Smooth muscle cell (in vitro differentiated cells): ENCODE measurements around the gene TBC1D22A. TPM values are rescaled to one million over a fixed set of nuclear protein-coding genes. Genes with fewer than 3 reads are reported as not detected.

Source experiments
- DNase-seq: peaks from one replicate; lab custom pipeline; 2025; ENCODE audit not compliant: unreplicated experiment; lab: John Stamatoyannopoulos, UW
- H2AFZ ChIP-seq: fragments of 200-600 bp; sonication (generic); 2 replicates; pipeline ENCODE4 v1.6.0; 2016; ENCODE audit warnings: antibody characterized with exemption, low read depth, mild to moderate bottlenecking
- H3F3A ChIP-seq: fragments of 200-600 bp; sonication (generic); 2 replicates; pipeline ENCODE4 v1.6.0; 2017; ENCODE audit warnings: antibody characterized with exemption, low read depth
- H3K27ac ChIP-seq: fragments of 200-600 bp; sonication (generic); 2 replicates; pipeline ENCODE4 v1.5.1; 2016; ENCODE audit warnings: low read depth, mild to moderate bottlenecking
- H3K27me3 ChIP-seq: fragments of 200-600 bp; sonication (generic); 2 replicates; pipeline ENCODE4 v1.6.1; 2016; ENCODE audit warnings: low read depth, mild to moderate bottlenecking
- H3K36me3 ChIP-seq: fragments of 200-600 bp; sonication (generic); 2 replicates; pipeline ENCODE4 v1.5.1; 2016; ENCODE audit warnings: low read depth
- H3K4me1 ChIP-seq: fragments of 200-600 bp; sonication (generic); 2 replicates; pipeline ENCODE4 v1.5.1; 2016; ENCODE audit warnings: low read depth
- H3K4me2 ChIP-seq: fragments of 200-600 bp; sonication (generic); 2 replicates; pipeline ENCODE4 v1.6.0; 2016; ENCODE audit warnings: mild to moderate bottlenecking
- H3K4me3 ChIP-seq: fragments of 200-600 bp; sonication (generic); 2 replicates; pipeline ENCODE4 v1.5.1; 2016; ENCODE audit warnings: mild to moderate bottlenecking
- H3K79me2 ChIP-seq: fragments of 200-600 bp; sonication (generic); 2 replicates; pipeline ENCODE4 v1.6.0; 2016; ENCODE audit warnings: low read depth, mild to moderate bottlenecking
- H3K9ac ChIP-seq: fragments of 200-600 bp; sonication (generic); 2 replicates; pipeline ENCODE4 v1.6.0; 2016; ENCODE audit warnings: low read depth
- H3K9me3 ChIP-seq: fragments of 200-600 bp; sonication (generic); replicated peaks from 2 replicates; pipeline ENCODE4 v1.5.1; 2016; ENCODE audit warnings: low read depth
- H4K20me1 ChIP-seq: fragments of 200-600 bp; sonication (generic); 2 replicates; pipeline ENCODE4 v1.6.0; 2016; ENCODE audit warnings: low read depth
- WGBS: methylation state at CpG from one replicate; pipeline ENCODE4 v1.1.7; 2016; ENCODE audit warnings: low lambda C conversion rate; 5-methylcytosine and 5-hydroxymethylcytosine counted together
- polyA plus RNA-seq: library from polyadenylated mRNA; unstranded; fragments of >200 nt; fragmentation: Nextera tagmentation; extraction: Ambion mirVana; gene quantifications from 2 replicates; pipeline ENCODE4 v1.2.1, GENCODE V29; 2016
- total RNA-seq: library from RNA; depleted of rRNA; stranded (reverse); fragments of >200 nt; gene quantifications from 2 replicates; pipeline ENCODE4 v1.2.3, GENCODE V29; 2014
- TF ChIP-seq, protein P1 (sequence below): fragments of 200-600 bp; sonication (generic); IDR thresholded peaks from 2 replicates; pipeline ENCODE4 v1.5.1; 2017; ENCODE audit warnings: borderline replicate concordance, mild to moderate bottlenecking, antibody characterized with exemption; ENCODE audit not compliant: insufficient read depth, poor library complexity, severe bottlenecking

TBC1D22A gene
- total and polyA plus RNA-seq, 2 experiments from 2014 or later: 12.5 to 14.4 TPM

DNA sequence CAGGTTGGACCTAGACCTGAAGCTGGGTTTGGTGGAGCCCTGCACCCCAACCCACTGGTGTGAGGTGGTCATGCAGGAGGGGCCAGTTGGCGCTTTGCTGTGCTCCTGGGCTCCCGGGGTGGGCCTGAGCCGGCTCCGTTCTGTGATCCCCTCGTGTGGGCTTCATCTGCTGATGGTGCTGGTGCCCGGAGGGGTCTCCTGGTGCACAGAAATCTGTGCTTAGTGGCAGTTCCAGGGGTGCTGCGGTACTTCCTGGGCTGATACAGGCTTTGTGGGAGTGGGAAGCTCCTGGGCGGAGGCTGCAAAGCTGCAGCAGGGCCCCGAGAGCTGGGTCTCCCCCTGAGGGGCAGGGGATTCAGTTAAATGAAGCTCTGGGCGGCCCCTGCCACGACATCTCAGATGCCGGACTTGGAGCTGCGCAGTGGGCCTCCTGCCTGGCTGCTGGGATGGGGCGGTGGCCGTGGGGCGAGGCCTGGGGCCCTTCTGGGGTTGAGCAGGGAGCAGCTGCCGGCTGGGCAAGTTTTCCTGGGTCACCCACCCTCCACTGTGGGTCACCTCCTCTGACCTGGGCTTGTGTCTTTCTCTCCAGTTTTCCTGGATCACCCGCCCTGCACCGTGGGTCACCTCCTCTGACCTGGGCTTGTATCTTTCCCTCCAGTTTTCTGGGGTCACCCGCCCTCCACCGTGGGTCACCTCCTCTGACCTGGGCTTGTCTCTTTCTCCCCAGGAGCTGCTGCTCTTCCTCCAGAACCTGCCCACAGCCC is 410.5 kb downstream of the TBC1D22A start:
- Histone ChIP-seq H3F3A (no peaks in the 10 kb centered on the region), H3K4me2 (no peak overlapping the region), H3K4me1 (no peaks in the 10 kb centered on the region), H3K27ac (no peak overlapping the region), H3K27me3 (no peaks in the 10 kb centered on the region), H3K36me3 (no peaks in the 10 kb centered on the region), H3K9ac (no peak overlapping the region), H4K20me1 (no peaks in the 10 kb centered on the region), H3K4me3 (no peak overlapping the region), H3K9me3 (no peaks in the 10 kb centered on the region), H3K79me2 (no peaks in the 10 kb centered on the region), H2AFZ (no peak overlapping the region)
- WGBS: 98% methylated on average over 20 of the region's 21 CpGs
- no peak for DNase-seq
- TF ChIP-seq, protein P1, sequence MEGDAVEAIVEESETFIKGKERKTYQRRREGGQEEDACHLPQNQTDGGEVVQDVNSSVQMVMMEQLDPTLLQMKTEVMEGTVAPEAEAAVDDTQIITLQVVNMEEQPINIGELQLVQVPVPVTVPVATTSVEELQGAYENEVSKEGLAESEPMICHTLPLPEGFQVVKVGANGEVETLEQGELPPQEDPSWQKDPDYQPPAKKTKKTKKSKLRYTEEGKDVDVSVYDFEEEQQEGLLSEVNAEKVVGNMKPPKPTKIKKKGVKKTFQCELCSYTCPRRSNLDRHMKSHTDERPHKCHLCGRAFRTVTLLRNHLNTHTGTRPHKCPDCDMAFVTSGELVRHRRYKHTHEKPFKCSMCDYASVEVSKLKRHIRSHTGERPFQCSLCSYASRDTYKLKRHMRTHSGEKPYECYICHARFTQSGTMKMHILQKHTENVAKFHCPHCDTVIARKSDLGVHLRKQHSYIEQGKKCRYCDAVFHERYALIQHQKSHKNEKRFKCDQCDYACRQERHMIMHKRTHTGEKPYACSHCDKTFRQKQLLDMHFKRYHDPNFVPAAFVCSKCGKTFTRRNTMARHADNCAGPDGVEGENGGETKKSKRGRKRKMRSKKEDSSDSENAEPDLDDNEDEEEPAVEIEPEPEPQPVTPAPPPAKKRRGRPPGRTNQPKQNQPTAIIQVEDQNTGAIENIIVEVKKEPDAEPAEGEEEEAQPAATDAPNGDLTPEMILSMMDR: no peak

DNA sequence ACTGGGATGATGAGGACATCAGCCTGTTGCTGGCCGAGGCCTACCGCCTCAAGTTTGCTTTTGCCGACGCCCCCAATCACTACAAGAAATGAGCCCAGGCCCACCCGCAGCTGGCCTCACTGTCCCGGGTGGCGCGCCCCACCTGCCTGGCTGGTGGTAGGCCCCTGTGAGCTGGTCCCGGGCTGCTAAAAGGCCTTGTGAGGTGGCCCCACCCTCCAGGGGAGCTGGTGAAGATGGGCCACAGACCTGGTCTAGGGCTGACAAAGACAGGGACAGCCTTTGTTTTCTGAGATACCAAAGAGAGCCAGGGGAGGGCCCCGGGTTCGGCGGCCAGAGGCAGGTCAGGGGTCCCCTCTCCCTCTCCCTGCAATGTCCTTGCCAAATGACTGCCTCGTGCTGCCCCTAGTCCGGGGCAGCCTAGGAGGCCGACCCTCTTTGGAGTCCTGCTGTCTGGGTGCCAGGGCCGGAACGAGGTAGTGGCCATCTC is 411.1 kb downstream of the TBC1D22A start:
- Histone ChIP-seq H3K4me2 (no peak overlapping the region), H3K9me3 (no peaks in the 10 kb centered on the region), H3K27me3 (no peaks in the 10 kb centered on the region), H3F3A (no peaks in the 10 kb centered on the region), H3K4me3 (no peak overlapping the region), H3K27ac (no peak overlapping the region), H3K4me1 (no peaks in the 10 kb centered on the region), H3K36me3 (no peaks in the 10 kb centered on the region), H2AFZ (no peak overlapping the region), H3K79me2 (no peaks in the 10 kb centered on the region), H3K9ac (no peak overlapping the region), H4K20me1 (no peaks in the 10 kb centered on the region)
- TF ChIP-seq, protein P1: no peak
- DNase-seq: no peak
- WGBS: 91% methylated on average over 17 of the region's 17 CpGs

DNA sequence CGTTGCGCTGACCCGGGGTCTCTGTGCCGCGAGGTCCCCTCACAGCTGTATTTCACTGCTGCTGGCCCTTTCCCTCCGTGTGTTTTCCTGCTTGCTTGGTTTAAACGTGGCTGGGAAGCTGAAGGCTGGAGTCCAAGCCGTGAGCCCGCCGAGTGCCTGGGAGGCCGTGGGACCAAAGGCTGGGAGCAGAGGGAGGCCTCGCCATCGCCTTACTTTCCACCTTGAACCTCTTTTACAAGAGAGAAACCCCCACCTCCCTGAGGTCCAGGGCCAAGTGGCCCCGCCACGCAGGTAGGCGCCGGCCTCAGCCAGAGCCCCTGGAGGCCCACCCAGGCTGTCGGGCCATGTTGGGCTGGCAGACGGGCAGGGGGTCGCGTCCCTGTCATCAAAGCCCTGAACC is 411.6 kb downstream of the TBC1D22A start:
- H3K79me2 ChIP-seq: no peaks in the 10 kb centered on the region
- WGBS: 98% methylated on average over 18 of the region's 21 CpGs
- no peak overlapping the region for H3K4me2 ChIP-seq
- no peak overlapping the region for H3K9ac ChIP-seq
- no peak overlapping the region for H3K4me3 ChIP-seq
- DNase-seq: no peak
- H2AFZ ChIP-seq: no peak overlapping the region
- H4K20me1 ChIP-seq: no peaks in the 10 kb centered on the region
- H3F3A ChIP-seq: no peaks in the 10 kb centered on the region
- no peak overlapping the region for H3K27ac ChIP-seq
- no peaks in the 10 kb centered on the region for H3K36me3 ChIP-seq
- H3K4me1 ChIP-seq: no peaks in the 10 kb centered on the region
- TF ChIP-seq, protein P1: no peak
- no peaks in the 10 kb centered on the region for H3K9me3 ChIP-seq
- no peaks in the 10 kb centered on the region for H3K27me3 ChIP-seq

DNA sequence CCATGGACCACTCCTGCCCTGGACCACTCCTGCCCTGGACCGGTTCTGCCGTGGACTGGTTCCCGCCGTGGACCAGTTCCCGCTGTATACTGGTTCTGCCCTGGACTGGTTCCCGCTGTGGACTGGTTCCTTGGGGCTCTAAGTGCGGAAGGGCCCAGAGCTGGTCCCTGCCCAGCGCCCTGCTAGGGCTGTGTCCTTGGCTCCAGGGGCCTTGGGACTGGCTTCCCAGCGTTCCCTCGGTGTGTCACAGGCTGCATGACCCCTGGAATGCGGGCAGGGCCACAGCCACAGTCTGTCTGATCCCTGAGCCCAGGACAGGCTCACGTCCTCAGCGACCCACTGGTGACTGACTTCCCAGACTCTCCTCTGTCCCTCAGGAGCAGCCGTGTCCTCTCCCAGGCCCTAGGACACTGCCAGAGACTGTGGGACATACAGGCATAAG is 412.2 kb downstream of the TBC1D22A start:
- no peak overlapping the region for H2AFZ ChIP-seq

More for the DNA sequence above, 412.2 kb downstream of the TBC1D22A start:
- Histone ChIP-seq H4K20me1 (no peaks in the 10 kb centered on the region), H3K9ac (no peak overlapping the region), H3F3A (no peaks in the 10 kb centered on the region), H3K27me3 (no peaks in the 10 kb centered on the region), H3K36me3 (no peaks in the 10 kb centered on the region), H3K4me2 (no peak overlapping the region), H3K9me3 (no peaks in the 10 kb centered on the region), H3K4me1 (no peaks in the 10 kb centered on the region), H3K79me2 (no peaks in the 10 kb centered on the region), H3K27ac (no peak overlapping the region), H3K4me3 (no peak overlapping the region)
- WGBS: 87% methylated on average over 14 of the region's 14 CpGs
- TF ChIP-seq, protein P1: no peak
- DNase-seq: no peak
